Measurements from ENCODE around the gene P3H3. TPM values are rescaled to one million over a fixed set of nuclear protein-coding genes. Genes with fewer than 3 reads are reported as not detected.
A peak's percentile ranks its signal among the peaks of the same experiment; 100 is the strongest.

The P3H3 gene, protein sequence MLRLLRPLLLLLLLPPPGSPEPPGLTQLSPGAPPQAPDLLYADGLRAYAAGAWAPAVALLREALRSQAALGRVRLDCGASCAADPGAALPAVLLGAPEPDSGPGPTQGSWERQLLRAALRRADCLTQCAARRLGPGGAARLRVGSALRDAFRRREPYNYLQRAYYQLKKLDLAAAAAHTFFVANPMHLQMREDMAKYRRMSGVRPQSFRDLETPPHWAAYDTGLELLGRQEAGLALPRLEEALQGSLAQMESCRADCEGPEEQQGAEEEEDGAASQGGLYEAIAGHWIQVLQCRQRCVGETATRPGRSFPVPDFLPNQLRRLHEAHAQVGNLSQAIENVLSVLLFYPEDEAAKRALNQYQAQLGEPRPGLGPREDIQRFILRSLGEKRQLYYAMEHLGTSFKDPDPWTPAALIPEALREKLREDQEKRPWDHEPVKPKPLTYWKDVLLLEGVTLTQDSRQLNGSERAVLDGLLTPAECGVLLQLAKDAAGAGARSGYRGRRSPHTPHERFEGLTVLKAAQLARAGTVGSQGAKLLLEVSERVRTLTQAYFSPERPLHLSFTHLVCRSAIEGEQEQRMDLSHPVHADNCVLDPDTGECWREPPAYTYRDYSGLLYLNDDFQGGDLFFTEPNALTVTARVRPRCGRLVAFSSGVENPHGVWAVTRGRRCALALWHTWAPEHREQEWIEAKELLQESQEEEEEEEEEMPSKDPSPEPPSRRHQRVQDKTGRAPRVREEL
- total RNA-seq (10 to 100 TPM; 13.1 to 18.8 TPM), polyA plus RNA-seq (ENCODE audit: insufficient read depth, low read depth, low replicate concordance) (19.2 TPM)
- long read RNA-seq, donor 1, transcript P3H3-201 (15 exons, 2,632 nt), result major isoform, 5 of 5 reads
- long read RNA-seq, donor 1, partial matches to known transcripts, result 0 of 5 reads
- long read RNA-seq, donor 1, other reads (novel, unspliced or antisense), result 0 of 5 reads
- long read RNA-seq, donor 2, partial matches to known transcripts, result 0 of 3 reads
- long read RNA-seq, donor 2, other reads (novel, unspliced or antisense), result 0 of 3 reads

DNA sequence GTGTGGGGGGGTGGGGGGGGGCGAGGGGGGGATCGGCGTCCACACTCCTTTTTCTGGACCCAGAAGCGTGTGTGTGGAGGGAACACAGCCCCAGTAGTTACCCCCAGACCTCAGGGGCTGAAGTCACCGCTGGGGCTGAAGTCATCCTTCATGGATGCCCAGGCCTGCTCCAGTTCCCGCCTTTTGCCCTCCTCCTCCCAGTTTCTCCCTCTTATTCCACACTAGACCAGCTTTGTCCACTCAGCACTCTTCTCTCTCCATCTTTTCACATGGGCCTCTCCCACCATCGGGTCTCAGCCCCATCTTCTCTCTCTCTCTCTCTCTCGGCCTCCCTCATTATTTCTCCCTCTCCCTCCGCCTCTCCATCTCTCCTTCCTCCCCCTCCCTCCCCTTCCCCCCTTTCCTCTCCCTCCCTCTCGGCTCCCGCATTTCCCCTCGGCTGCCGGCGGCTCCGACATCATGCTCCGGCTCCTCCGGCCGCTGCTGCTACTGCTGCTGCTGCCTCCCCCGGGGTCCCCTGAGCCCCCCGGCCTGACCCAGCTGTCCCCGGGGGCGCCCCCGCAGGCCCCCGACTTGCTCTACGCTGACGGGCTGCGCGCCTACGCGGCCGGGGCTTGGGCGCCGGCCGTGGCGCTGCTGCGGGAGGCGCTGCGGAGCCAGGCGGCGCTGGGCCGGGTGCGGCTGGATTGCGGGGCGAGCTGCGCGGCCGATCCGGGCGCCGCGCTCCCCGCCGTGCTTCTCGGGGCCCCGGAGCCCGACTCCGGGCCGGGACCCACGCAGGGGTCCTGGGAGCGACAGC is at the start of gene P3H3:
Gene P3H3 (plus strand): TSS at position 426 of the 799 bp plus-strand sequence. CDS start 34 bp downstream, at position 460.
- TF ChIP-seq POLR2A (IDR thresholded peaks at IDR 0.05), result no peak
- TF ChIP-seq, protein P1, sequence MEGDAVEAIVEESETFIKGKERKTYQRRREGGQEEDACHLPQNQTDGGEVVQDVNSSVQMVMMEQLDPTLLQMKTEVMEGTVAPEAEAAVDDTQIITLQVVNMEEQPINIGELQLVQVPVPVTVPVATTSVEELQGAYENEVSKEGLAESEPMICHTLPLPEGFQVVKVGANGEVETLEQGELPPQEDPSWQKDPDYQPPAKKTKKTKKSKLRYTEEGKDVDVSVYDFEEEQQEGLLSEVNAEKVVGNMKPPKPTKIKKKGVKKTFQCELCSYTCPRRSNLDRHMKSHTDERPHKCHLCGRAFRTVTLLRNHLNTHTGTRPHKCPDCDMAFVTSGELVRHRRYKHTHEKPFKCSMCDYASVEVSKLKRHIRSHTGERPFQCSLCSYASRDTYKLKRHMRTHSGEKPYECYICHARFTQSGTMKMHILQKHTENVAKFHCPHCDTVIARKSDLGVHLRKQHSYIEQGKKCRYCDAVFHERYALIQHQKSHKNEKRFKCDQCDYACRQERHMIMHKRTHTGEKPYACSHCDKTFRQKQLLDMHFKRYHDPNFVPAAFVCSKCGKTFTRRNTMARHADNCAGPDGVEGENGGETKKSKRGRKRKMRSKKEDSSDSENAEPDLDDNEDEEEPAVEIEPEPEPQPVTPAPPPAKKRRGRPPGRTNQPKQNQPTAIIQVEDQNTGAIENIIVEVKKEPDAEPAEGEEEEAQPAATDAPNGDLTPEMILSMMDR (IDR thresholded peaks at IDR 0.05), result no peak
- DNase-seq, result peak; percentile 43
- H3K4me3 ChIP-seq, result peak within 1 kb of the TSS; percentile 75 to 87
- H3K4me1 ChIP-seq, result peaks cover 7% of the 10 kb centered on the region
- H3K36me3 ChIP-seq (ENCODE audit: low read depth, missing control alignments), result no peaks in the 10 kb centered on the region
- H3K27me3 ChIP-seq, result no peaks in the 10 kb centered on the region
- H3K27ac ChIP-seq, result peak within 1 kb of the TSS; percentile 87 to 91
- no peaks in the 10 kb centered on the region for H3K9me3 ChIP-seq
- 1% methylated on average over 13 to 57 of the region's 60 CpGs for WGBS, 2 donors
- intact Hi-C loops (cut with DNase I; ENCODE audit: low total_unique reads), result loop anchor here (10.0 kb wide), 1 partner anchor 53 kb away; the partner anchor contains the start of gene LAG3

DNA sequence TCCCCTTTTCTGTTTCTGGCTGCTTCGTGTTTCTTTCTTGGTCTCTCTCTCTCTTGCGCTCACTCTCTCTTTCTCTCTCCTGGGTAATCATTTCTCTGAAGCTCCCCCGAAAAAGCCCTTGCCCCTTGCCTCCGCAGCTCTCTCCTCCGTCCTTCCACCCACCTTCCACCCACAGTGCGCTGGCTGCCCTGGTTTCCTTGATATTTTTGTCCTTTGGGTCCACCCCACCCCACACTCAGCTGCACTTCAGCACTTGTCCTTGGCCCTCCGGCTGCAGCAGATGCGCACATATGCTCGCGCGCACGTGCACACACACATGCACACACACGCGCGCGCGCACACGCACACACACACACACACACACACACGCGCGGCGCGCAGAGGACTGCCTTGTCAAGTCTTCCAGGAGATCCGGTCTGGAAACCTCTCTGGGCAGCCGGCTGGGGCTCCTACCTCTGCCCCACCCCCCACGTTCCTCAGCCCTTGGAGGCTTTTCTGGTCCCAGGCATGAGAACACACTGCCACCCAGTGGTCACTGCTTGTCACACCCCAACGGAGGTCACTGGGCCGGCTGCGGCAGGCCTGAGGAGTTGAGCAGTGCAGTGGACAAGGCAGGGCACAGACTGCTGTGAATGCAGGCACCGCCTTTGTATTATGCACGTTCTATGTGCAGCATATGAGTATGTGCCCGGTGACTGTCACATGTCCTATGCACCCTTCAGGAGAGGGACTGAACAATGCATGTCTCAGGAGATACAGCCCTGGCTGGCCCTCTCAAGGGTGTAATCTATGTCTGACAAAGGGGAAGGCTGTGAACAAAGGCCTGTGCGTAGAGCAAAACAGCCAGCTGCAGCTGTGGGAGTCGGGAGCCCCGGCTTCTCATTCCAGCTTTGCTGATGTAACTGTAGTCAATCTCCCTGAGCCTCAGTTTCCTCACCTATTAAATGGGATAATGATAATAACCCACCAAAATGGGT is 49.3 kb upstream of the P3H3 start:
- TF ChIP-seq, protein P1 (IDR thresholded peaks at IDR 0.05), result peak; percentile 85 to 96 (median 94)
- TF ChIP-seq POLR2A (IDR thresholded peaks at IDR 0.05), result no peak
- intact Hi-C loops (cut with DNase I; ENCODE audit: low total_unique reads), result loop anchor here (10.0 kb wide), 1 partner anchor 46 kb away; the partner anchor contains the start of genes GPR162 and P3H3
- no peaks in the 10 kb centered on the region for H3K9me3 ChIP-seq
- H3K27ac ChIP-seq, result peak overlapping the region; percentile 84 to 87
- peaks cover 22% of the 10 kb centered on the region for H3K4me1 ChIP-seq
- WGBS, 2 donors, result 3% methylated on average over 11 to 35 of the region's 35 CpGs
- peak; percentile 96 for DNase-seq
- H3K27me3 ChIP-seq, result no peaks in the 10 kb centered on the region
- H3K4me3 ChIP-seq, result peak overlapping the region; percentile 29 to 43
- H3K36me3 ChIP-seq (ENCODE audit: low read depth, missing control alignments), result no peaks in the 10 kb centered on the region

DNA sequence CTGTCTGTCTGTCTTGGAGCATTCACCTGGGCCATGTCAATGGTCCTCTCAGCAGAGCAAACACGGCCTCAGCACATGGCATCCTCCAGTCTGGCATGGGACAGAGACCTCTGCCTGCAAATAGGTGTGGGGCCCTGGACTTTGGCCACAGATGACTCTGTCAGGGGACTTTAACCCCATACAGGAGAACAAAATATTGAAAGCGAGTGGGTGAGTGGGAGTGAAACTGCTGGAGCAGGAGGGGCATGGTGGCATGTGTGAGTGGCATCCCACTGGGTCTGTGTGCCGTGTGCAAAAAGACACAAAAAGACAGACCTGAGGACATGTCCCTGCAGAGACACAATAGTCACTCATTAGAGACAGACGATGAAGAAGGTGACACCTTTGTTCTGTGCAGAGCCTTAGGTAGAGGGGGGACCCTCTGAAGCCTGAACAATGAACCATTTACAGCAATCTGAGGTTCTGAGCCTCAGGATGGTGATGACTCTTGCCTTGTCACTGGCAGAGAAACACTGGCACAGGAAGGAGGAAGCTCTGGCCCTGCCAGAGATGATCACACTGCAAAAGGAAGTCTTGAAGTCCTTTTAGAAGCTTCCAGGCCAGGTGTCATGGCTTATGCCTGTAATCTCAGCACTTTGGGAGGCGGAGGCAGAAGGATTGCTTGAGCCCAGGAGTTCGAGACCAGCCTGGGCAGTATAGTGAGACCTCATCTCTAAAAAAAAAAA is 48.3 kb upstream of the P3H3 start:
- 80 to 87% methylated on average over 6 of the region's 6 CpGs for WGBS, 2 donors
- peak overlapping the region in 1 of 2 donors; percentile 87 for H3K27ac ChIP-seq
- H3K4me1 ChIP-seq, result peaks cover 18% of the 10 kb centered on the region
- DNase-seq, result no peak
- no peaks in the 10 kb centered on the region for H3K36me3 ChIP-seq (ENCODE audit: low read depth, missing control alignments)
- TF ChIP-seq POLR2A (IDR thresholded peaks at IDR 0.05), result no peak
- TF ChIP-seq, protein P1 (IDR thresholded peaks at IDR 0.05), result no peak
- H3K27me3 ChIP-seq, result no peaks in the 10 kb centered on the region
- no peaks in the 10 kb centered on the region for H3K9me3 ChIP-seq
- intact Hi-C loops (cut with DNase I; ENCODE audit: low total_unique reads), result loop anchor here (10.0 kb wide), 1 partner anchor 45 kb away; the partner anchor contains the start of genes GPR162 and P3H3
- H3K4me3 ChIP-seq, result no peak overlapping the region

Measured in testis (tissue), 5 donors.